ENCODE measurements around the gene TRAF2. TPM values are rescaled to one million over a fixed set of nuclear protein-coding genes. Genes with fewer than 3 reads are reported as not detected.

TRAF2 gene
- total and polyA plus RNA-seq, 2 donors (not counting 3 experiments of a cell fraction or from before 2014, with no cell fraction given): 10.9 to 23.1 TPM

GRCh38 chr9:136970361-136970760, 84.0 kb downstream of the TRAF2 start:
- Histone ChIP-seq H3K36me3 (ENCODE audit: control insufficient read depth in 2 of 2, extremely low read depth in 1 of 2, insufficient read depth in 2 of 2, low read length in 2 of 2) (no peaks in the 10 kb centered on the region), H3K79me2 (ENCODE audit: control insufficient read depth, insufficient read depth, low read length) (no peaks in the 10 kb centered on the region), H3K9me1 (replicated peaks; ENCODE audit: control insufficient read depth, extremely low read depth, insufficient read depth, low read length) (no peaks in the 10 kb centered on the region), H3K9me3 (replicated peaks; ENCODE audit: control insufficient read depth, insufficient read depth, low read length) (no peaks in the 10 kb centered on the region), H3K4me1 (ENCODE audit: control insufficient read depth, extremely low read depth, insufficient read depth, low read length) (no peaks in the 10 kb centered on the region), H2AFZ (ENCODE audit: low read depth, low read length) (no peak overlapping the region), H3K4me3 (replicated peaks in 1 of 3; ENCODE audit: insufficient read depth in 1 of 3, low read depth in 1 of 3, low read length in 3 of 3) (no peak overlapping the region), H3K27ac (ENCODE audit: insufficient read depth, low read depth, low read length) (no peak overlapping the region), H3K4me2 (ENCODE audit: insufficient read depth, low read length) (no peak overlapping the region), H3K27me3 (ENCODE audit: control insufficient read depth in 2 of 2, insufficient read depth in 2 of 2, low read length in 2 of 2) (no peaks in the 10 kb centered on the region), H4K20me1 (replicated peaks; ENCODE audit: control insufficient read depth, extremely low read depth, insufficient read depth, low read length) (no peaks in the 10 kb centered on the region), H3K9ac (replicated peaks; ENCODE audit: extremely low read depth, insufficient read depth, low read length) (no peak overlapping the region)
- dilution Hi-C loops (cut with MboI; ENCODE audit: extremely low pct_ligation_motif_present, low sequenced_read_pairs): no loop called here
- intact Hi-C loops (cut with micrococcal nuclease): no loop called here
- FAIRE-seq: no peak
- ChIA-PET CTCF (interaction anchor here (1.3 kb wide), 1 partner anchor 59 kb away, joined by 3 read pairs; no protein-coding TSS in a partner anchor), POLR2A (no interaction called here)
- TF ChIP-seq CTCF (IDR thresholded peaks at IDR 0.05; ENCODE audit: extremely low read depth in 1 of 2, insufficient read depth in 1 of 2, low read depth in 1 of 2, low read length in 2 of 2) (no peak), JUN (IDR thresholded peaks at IDR 0.05; ENCODE audit: borderline replicate concordance, insufficient read depth, insufficient read length, low read depth) (no peak), POLR2A (IDR thresholded peaks at IDR 0.05; ENCODE audit: low read depth, low read length) (no peak), FOS (IDR thresholded peaks at IDR 0.05; ENCODE audit: borderline replicate concordance, insufficient read depth, low read length) (no peak), MAX (IDR thresholded peaks at IDR 0.05; ENCODE audit: insufficient read depth, insufficient read length) (no peak), GATA2 (IDR thresholded peaks at IDR 0.05; ENCODE audit: insufficient read depth, insufficient read length, low read depth, low read length) (no peak), EZH2 (IDR thresholded peaks at IDR 0.05; ENCODE audit: borderline replicate concordance, low read depth, low read length, severe bottlenecking) (no peak), POLR2AphosphoS5 (IDR thresholded peaks at IDR 0.05; ENCODE audit: insufficient read depth, low read depth, low read length) (no peak), MYC (IDR thresholded peaks at IDR 0.05; ENCODE audit: low read depth, low read length) (no peak)
- no TSS peak for BruUV-seq (replicated peaks)
- DNase-seq (ENCODE audit: low read depth, low spot score): no peak
